Measurements from ENCODE around the gene CLIP2.
"Not testable (repeated sequence)": the region's sequence is repeated elsewhere in the genome, so short reads cannot be mapped to it uniquely, and the experiment has no call there.

CLIP2 gene

DNA sequence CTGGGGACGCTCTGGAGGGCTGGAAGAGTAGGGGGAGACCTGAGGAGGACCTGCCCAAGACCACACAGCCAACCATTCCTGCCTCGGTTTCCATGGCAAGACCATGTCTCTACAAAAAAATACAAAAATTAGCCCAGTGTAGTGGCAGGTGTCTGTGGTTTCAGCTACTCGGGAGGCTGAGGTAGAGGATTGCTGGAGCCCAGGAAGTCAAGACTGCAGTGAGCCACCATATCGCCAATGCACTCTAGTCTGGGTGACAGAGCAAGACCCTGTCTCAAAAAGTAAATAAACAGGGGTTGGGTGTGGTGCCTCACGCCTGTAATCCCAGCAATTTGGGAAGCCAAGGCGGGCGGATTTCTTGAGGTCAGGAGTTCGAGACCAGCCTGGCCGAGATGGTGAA, 48.7 kb downstream of the CLIP2 start:
- Histone ChIP-seq H3K79me2 (ENCODE audit: low read length) (no peaks in the 10 kb centered on the region), H2AFZ (ENCODE audit: low read length) (no peak overlapping the region), H3K36me3 (replicated peaks; ENCODE audit: insufficient read depth, low read length) (no peaks in the 10 kb centered on the region), H3K4me3 (ENCODE audit: low read length) (no peak overlapping the region), H3F3A (ENCODE audit: insufficient read depth, low read length) (no peaks in the 10 kb centered on the region), H3K9ac (ENCODE audit: low read length) (no peak overlapping the region), H3K4me1 (ENCODE audit: low read length) (no peaks in the 10 kb centered on the region), H3K9me3 (replicated peaks; ENCODE audit: insufficient read depth, low read length) (no peaks in the 10 kb centered on the region), H3K27me3 (replicated peaks; ENCODE audit: insufficient read depth, low read length) (no peaks in the 10 kb centered on the region), H3K4me2 (ENCODE audit: low read depth, low read length) (no peak overlapping the region), H4K20me1 (ENCODE audit: insufficient read depth, low read length) (no peaks in the 10 kb centered on the region), H3K9me2 (replicated peaks; ENCODE audit: insufficient read depth, low read length) (no peaks in the 10 kb centered on the region), H3K27ac (ENCODE audit: low read length) (no peak overlapping the region)
- TF ChIP-seq, protein P1, sequence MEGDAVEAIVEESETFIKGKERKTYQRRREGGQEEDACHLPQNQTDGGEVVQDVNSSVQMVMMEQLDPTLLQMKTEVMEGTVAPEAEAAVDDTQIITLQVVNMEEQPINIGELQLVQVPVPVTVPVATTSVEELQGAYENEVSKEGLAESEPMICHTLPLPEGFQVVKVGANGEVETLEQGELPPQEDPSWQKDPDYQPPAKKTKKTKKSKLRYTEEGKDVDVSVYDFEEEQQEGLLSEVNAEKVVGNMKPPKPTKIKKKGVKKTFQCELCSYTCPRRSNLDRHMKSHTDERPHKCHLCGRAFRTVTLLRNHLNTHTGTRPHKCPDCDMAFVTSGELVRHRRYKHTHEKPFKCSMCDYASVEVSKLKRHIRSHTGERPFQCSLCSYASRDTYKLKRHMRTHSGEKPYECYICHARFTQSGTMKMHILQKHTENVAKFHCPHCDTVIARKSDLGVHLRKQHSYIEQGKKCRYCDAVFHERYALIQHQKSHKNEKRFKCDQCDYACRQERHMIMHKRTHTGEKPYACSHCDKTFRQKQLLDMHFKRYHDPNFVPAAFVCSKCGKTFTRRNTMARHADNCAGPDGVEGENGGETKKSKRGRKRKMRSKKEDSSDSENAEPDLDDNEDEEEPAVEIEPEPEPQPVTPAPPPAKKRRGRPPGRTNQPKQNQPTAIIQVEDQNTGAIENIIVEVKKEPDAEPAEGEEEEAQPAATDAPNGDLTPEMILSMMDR (IDR thresholded peaks at IDR 0.05; ENCODE audit: low read length) = no peak
- no peak for TF ChIP-seq EZH2phosphoT487 (IDR thresholded peaks at IDR 0.05; ENCODE audit: low read length)
- TF ChIP-seq EZH2 (optimal IDR thresholded peaks at IDR 0.05; ENCODE audit: low read depth, low read length) = no peak
- no peak for DNase-seq

DNA sequence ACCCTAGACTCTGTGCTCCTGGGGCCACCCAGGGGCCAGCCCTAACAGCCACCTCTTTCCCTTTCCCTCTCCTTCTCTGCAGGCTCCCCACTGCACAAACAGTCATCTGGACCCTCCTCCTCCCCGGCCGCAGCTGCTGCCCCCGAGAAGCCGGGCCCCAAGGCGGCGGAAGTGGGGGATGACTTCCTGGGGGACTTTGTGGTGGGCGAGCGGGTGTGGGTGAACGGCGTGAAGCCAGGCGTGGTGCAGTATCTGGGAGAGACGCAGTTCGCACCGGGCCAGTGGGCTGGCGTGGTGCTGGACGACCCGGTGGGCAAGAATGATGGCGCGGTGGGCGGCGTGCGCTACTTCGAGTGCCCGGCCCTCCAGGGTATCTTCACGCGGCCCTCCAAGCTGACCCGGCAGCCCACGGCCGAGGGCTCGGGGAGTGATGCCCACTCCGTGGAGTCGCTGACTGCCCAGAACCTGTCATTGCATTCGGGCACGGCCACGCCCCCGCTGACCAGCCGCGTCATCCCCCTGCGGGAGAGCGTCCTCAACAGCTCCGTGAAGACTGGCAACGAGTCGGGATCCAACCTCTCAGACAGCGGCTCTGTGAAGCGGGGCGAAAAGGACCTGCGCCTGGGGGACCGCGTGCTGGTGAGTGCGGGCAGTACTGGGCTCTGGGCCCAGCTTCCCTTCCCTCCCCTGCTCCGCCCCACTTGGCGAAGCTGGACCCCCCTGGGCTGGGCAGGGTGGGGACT, 49.3 kb downstream of the CLIP2 start:
- Histone ChIP-seq H3K36me3 (replicated peaks; ENCODE audit: insufficient read depth, low read length) (no peaks in the 10 kb centered on the region), H3K4me3 (ENCODE audit: low read length) (no peak overlapping the region), H3K27ac (ENCODE audit: low read length) (no peak overlapping the region), H3K9me2 (replicated peaks; ENCODE audit: insufficient read depth, low read length) (no peaks in the 10 kb centered on the region), H2AFZ (ENCODE audit: low read length) (no peak overlapping the region), H3K9ac (ENCODE audit: low read length) (no peak overlapping the region), H3K79me2 (ENCODE audit: low read length) (no peaks in the 10 kb centered on the region), H3F3A (ENCODE audit: insufficient read depth, low read length) (no peaks in the 10 kb centered on the region), H4K20me1 (ENCODE audit: insufficient read depth, low read length) (no peaks in the 10 kb centered on the region), H3K9me3 (replicated peaks; ENCODE audit: insufficient read depth, low read length) (no peaks in the 10 kb centered on the region), H3K4me2 (ENCODE audit: low read depth, low read length) (no peak overlapping the region), H3K27me3 (replicated peaks; ENCODE audit: insufficient read depth, low read length) (no peaks in the 10 kb centered on the region), H3K4me1 (ENCODE audit: low read length) (no peaks in the 10 kb centered on the region)
- TF ChIP-seq EZH2 (optimal IDR thresholded peaks at IDR 0.05; ENCODE audit: low read depth, low read length) = no peak
- TF ChIP-seq, protein P1 (IDR thresholded peaks at IDR 0.05; ENCODE audit: low read length) = no peak
- no peak for TF ChIP-seq EZH2phosphoT487 (IDR thresholded peaks at IDR 0.05; ENCODE audit: low read length)
- DNase-seq = no peak

DNA sequence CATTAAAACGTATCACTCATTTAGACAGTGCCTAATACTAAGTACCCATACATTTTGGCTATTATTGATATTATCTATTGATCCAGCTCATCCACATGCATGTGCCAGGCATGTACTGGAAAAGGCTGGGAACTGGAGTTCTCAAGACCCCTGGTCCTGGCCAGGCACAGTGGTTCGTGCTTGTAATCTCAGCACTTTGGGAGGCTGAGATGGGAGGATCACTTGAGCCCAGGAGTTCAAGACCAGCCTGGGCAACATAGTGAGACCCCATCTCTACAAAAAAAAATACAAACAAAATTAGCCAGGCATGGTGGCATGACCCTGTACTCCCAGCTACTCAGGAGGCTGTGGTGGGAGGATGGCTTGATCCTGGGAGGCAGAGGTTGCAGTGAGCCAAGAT, 50.4 kb downstream of the CLIP2 start:
- H3K4me3 ChIP-seq (ENCODE audit: low read length); H3K9ac ChIP-seq (ENCODE audit: low read length); H3K4me1 ChIP-seq (ENCODE audit: low read length); H2AFZ ChIP-seq (ENCODE audit: low read length); H3K9me3 ChIP-seq (replicated peaks; ENCODE audit: insufficient read depth, low read length); DNase-seq; H3K79me2 ChIP-seq (ENCODE audit: low read length); H3K36me3 ChIP-seq (replicated peaks; ENCODE audit: insufficient read depth, low read length); H3K27me3 ChIP-seq (replicated peaks; ENCODE audit: insufficient read depth, low read length); H3K27ac ChIP-seq (ENCODE audit: low read length); H4K20me1 ChIP-seq (ENCODE audit: insufficient read depth, low read length); H3K9me2 ChIP-seq (replicated peaks; ENCODE audit: insufficient read depth, low read length); H3F3A ChIP-seq (ENCODE audit: insufficient read depth, low read length); H3K4me2 ChIP-seq (ENCODE audit: low read depth, low read length): not testable (repeated sequence)

Measured in MM.1S (cell line).